GM03348 (cell line): Measurements from ENCODE around the gene ZNF10.

Experiments
- DNase-seq: peaks from one replicate; pipeline ENCODE4 v3.0.0; 2012; ENCODE audit warnings: low spot score

The ZNF10 gene

DNA sequence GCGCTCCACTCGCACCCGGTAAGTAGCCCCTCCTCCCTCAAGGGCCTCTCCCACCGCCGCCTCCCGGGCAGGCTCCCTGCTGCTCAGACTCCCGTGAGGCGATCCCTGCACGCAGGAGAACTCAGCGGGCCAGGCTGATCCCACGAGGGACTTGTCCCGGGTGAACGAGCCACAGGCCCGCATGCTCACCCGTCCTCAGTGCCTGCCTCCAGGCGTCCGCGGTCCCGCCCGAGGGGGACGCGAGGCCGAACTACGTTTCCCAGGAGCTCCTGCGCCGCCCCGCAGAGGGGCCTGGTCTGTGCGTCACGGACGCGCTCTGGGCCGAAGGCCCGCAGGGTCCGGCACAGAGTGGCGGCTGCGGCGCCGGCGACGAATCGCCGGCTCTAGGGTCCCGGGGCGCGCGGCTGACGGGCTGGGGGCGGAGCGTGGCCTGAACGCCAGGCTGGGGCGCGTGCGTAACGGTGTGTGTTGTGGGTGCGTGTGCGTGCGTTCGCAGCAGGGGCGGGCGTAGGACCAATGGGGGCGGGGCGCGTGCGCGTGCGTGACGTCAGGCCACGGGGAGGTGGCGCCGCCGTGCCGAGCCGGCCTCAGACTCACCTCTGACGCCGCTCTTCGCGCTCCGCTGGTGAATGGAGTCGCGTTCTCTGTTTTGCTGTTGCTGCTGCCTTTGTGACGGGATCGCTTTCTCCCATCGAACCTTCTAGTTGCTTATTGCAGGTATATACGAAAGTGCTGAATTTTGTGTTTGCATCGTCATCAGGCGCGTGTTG lies at the start of gene ZNF10, which contains the start of gene ZNF891:
ZNF10 (plus strand) TSS at position 590 of the 770 bp plus-strand sequence. CDS start 13,866 bp downstream, outside the sequence.
ZNF891 (minus strand) TSS at position 237 of the 770 bp plus-strand sequence. CDS start 8,356 bp downstream, outside the sequence.
- peak; percentile 97 for DNase-seq

DNA sequence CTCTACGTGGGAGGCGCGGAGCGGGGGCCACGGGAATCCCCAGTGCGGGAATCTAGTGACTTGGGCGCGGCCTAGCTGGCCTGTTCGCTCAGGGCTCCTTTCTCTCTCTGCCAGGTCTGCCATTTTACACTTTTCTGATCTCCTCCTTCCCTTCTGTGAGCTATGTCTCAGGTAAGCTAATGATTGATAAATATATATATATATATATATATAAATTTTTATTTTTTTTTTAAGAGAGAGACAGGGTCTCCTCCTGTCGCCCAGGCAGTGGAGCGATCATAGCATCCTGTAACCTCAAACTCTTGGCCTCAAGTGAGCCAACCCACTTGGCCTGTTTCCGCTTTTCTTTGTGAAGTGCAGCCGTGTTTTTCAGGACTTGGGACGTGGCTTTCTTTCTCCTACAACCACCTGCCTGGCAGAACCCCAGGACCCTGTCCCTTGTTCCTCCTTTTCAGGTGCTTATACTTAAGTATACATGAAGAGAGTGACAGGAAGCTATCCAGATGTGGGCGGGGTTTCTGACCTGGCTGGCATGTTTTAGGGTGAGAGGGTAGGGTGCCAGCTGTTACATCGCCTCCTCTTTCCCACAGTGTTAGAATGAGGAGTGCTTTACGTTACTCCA lies 49.2 kb upstream of the ZNF10 start:
- DNase-seq, result no peak

DNA sequence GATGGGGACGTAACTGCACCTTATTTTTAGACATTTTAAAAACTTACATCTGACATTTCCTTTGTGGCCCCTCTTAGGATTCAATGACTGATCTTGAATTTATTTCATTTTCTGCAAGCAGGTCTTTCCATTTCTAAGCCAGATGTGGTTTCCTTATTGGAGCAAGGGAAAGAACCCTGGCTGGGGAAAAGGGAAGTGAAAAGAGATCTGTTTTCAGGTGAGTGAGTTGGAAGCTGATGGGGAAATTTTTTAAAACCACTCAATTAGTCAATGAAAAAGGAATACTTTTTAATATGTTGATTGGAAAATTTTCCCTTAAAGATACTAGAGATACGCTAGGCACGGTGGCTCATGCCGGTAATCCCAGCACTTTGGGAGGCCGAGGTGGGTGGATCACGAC lies 47.1 kb upstream of the ZNF10 start:
- no peak for DNase-seq

DNA sequence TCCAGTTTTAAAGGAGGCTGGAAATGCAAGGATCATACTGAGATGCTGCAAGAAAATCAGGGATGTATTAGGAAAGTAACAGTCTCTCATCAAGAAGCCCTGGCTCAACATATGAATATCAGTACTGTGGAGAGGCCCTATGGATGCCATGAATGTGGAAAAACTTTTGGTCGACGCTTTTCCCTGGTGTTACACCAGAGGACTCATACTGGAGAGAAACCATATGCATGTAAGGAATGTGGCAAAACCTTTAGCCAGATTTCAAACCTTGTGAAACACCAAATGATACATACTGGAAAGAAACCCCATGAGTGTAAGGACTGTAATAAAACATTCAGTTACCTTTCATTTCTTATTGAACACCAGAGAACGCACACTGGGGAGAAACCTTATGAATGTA lies 24.8 kb upstream of the ZNF10 start:
- no peak for DNase-seq

DNA sequence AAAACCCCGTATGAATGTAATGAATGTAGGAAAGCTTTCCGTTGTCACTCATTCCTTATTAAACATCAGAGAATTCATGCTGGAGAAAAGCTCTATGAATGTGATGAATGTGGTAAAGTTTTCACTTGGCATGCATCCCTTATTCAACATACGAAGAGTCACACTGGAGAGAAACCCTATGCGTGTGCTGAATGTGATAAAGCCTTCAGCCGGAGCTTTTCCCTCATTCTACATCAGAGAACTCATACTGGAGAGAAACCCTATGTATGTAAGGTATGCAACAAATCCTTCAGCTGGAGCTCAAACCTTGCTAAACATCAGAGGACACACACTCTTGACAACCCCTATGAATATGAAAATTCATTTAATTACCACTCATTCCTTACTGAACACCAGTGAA lies 24.2 kb upstream of the ZNF10 start:
- no peak for DNase-seq

DNA sequence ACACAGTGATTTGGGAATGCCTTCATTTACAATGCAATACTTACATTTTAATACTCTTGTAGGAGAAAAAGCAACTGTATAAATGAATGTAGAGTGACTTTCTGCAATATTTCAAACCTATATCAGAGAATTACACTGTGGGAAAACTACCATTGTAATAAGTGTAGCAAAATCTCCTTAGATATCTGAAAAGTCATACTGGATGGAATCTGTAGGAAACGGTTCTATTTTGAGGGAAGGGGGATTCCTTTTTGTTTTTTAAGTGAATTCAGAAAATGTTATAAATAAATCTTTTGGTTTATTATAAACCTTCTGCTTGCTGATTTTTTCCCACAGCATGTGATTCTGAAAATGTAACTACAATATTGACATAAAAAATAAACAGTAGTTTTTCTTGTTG lies 23.3 kb upstream of the ZNF10 start:
- no peak for DNase-seq

DNA sequence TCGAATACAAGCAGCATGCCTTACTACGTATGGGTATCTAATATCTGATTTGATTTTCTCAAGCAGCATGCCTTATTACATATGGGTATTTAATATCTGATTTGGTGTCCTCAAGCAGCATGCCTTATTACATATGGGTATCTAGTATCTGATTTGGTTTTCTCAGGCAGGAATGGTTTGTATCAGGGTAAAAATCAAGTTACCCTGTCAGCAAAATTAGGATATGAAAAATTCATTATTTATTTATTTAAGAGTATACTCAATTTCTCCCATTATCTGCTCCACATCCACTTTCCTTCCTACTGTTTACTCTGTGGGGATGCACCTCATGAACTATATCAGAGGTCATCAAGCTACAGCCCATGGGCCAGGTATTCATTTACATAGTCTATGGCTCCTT lies 22.3 kb upstream of the ZNF10 start:
- no peak for DNase-seq

DNA sequence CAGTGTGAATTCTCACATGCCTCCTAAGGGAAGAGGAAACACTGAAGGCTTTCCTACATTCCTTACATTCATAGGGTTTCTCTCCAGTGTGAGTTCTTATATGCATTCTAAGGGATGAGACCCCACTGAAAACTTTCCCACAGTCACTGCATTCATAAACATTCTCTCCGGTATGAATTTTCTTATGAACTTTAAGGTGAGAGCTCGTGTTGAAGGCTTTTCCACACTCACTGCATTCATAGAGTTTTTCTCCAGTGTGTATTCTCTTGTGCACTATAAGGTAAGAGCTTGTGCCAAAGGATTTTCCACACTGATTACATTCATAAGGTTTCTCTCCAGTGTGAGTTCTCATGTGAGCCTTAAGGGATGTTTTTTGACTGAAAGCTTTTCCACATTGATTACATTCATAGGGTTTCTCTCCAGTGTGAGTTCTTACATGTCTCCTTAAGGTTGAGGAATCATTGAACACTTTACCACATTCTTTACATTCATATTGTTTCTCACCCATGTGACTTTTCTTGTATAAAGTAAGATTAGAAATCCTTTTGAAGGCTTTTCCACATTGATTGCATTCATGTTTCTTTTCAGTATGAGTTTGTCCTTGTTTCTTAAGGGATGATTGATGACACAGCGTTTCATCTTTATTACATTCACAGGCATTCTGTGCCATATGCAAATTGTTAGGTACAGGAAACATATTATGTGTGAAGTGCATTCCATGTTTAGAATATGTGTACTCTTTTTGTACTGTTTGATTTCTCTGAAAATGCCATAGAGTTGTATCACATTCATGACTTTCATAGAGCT lies 9.8 kb upstream of the ZNF10 start:
- DNase-seq, result no peak

DNA sequence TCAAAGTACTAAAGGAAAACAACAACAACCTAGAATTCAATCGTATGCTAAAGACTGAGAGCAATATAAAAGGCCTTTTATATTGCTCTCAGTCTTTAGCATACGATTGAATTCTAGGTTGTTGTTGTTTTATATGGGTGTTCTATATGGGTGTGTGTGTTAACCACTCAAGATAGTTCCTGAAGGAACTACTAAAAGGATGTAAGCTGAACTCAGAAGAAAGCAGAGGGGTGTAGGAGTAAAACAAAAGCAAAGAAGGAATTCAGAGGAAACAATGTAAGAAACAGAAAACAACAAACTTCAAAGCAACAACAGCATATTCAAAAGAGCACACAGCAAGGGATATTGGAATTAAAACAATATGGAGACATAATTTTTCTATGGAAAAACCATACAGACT lies 5.8 kb upstream of the ZNF10 start:
- DNase-seq, result no peak

DNA sequence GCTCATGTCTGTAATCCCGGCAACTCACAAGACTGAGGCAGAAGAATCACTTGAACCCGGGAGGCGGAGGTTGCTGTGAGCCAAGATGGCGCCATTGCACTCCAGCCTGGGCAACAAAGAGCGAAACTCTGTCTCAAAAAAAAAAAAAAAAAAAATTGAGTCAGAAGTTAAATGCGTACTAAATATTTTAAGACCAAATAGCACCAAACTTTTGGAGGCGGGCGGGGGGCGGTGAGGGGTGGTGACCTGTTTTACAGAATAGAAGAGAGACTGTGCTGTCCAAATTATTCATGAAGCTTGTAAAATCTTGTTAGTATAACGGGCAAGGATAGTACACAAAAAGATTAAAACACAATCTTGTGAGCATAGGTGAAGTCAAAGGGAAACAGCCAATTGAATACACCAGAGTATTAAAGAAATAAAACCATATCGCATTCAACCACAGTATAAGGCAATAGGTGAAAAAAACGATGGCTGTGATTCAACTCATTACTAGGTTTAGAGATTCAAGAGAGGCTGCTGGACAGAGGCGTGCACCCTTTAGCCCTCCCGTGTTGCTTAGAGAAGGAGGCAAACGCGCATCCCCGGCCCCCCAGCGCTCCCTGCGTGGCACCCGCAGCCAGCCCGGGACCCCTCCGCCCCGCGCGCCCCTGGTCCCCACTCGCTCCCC lies 924 bp upstream of the ZNF10 start:
- DNase-seq, result no peak

DNA sequence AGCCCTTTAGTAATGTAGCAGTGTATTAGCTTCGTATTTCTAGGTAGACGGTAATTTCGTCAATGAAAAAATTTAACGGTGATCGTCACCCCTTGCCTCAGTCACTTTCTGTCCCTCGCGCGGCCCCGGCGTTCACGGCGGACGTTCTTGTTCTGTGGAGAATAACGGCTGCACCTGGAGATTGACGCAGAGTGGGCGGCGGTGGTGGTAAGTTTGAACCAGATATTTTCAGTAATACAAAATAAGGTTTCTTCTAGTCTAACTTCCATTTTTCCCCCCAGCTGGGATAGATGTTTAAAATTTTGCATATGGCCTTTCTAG lies 341 bp downstream of the ZNF10 start:
- no peak for DNase-seq

DNA sequence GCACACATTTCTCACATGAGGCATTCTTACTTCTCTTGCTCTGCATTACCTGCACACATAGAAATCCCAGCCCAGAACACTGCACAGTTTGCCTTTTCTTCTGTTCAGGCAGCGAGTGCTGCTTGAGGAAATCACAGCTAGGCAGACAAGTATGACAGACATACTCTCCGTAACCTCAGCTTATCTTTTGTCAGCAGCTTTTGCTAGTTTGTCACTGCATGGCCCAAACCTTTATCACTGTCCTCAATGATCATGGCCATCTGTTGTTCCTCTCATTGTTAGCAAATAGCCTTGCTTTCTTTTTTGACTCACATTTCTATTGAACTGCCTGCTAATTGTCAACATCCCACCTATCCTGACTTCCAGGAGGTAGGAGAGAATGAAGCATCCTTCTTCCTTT lies 5.3 kb downstream of the ZNF10 start:
- no peak for DNase-seq

DNA sequence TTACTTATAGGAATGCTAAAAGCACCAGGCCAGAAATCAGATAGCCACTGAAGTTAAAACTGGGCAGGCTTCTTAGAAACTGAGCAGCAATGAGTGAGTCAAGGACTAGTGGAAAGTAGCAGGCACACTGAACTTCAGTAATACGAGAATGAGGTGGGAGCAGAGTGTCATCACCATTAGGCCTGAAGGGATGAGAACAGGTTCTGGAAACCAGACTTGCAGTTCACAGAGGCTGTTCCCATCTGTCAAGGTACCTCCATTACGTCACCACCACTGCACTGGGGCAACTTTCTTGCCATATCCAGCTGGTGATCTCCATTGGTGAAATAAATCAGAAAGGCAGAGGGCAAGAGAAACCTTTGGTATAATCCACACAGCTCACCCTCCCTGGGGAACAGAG lies 15.6 kb downstream of the ZNF10 start:
- no peak for DNase-seq

DNA sequence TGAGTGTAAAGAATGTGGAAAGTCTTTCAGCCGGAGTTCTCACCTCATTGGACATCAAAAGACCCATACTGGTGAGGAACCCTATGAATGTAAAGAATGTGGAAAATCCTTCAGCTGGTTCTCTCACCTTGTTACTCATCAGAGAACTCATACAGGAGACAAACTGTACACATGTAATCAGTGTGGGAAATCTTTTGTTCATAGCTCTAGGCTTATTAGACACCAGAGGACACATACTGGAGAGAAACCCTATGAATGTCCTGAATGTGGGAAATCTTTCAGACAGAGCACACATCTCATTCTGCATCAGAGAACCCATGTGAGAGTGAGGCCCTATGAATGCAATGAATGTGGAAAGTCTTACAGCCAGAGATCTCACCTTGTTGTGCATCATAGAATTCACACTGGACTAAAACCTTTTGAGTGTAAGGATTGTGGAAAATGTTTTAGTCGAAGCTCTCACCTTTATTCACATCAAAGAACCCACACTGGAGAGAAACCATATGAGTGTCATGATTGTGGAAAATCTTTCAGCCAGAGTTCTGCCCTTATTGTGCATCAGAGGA lies 25.8 kb downstream of the ZNF10 start:
- DNase-seq, result no peak

DNA sequence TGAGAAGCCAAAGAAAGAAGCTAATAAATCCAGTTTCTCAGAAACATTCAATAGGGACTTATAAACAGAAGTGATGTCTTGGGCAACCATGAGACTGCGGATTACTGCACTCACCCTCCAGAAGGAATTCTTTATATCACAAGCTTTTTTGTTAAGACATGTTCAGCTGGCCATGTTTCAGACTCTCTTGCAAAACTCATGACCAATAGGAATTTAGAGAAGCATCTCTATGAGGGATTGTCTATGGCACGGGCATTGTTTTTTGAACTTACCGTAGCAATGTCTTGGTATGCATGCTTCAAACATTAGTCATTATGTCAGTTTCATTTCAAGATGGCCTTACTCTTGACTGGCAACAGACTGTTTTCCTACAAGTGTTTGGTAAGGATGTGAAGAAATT lies 35.3 kb downstream of the ZNF10 start:
- DNase-seq, result no peak

DNA sequence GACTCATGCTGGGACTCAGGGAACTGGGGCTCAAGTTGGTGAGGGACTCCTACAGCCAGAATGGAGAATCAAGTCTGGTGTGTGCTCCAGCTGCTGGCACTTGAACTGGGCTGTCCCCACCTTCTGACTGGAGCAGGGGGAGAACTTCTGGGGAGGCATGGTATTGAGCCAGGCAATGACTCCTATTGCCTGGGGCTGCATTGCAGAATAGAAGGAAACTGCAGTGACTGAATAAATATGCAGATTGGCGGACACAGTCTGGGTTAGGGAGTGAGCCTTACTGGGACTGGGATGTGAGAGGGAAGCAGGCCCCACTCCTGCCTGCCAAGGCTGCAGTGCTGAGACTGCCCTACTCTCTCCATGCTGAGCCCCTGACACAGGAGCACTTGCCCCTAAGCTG lies 42.1 kb downstream of the ZNF10 start:
- no peak for DNase-seq

DNA sequence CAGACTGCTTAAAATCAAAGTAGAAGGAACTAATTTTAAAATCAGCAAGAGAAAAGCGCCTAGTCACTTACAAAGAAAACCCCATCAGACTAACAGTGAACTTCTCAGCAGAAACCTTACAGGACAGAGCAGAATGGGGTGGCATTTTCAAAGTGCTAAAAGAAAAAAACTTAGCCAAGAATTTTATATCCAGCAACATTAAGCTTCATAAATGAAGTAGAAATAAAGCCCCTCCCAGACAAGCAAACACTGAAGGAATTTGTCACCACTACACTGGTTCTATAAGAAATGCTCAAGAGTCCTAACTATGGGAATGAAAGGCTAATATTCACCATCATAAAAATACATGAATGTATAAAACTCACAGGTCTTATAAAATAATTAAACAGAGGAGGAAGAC lies 44.5 kb downstream of the ZNF10 start:
- DNase-seq, result no peak

DNA sequence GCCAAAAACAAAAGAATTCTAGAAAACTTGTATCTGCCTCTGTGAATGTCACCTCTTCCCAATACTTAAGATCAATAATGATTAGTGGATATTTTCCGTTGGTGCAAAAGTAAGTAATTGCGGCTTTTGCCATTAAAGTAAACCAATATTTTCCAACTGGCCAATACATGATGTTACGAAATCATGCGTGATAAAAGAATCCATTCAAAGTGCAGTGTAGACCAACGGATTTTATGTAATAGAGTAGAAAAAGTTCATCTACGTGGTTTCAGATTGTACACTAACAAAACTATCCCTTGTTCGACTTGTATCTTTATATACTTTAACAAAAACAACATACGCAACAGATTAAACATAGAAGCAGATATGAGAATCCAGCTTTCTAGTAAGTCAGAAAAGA lies 50.2 kb downstream of the ZNF10 start:
- no peak for DNase-seq

DNA sequence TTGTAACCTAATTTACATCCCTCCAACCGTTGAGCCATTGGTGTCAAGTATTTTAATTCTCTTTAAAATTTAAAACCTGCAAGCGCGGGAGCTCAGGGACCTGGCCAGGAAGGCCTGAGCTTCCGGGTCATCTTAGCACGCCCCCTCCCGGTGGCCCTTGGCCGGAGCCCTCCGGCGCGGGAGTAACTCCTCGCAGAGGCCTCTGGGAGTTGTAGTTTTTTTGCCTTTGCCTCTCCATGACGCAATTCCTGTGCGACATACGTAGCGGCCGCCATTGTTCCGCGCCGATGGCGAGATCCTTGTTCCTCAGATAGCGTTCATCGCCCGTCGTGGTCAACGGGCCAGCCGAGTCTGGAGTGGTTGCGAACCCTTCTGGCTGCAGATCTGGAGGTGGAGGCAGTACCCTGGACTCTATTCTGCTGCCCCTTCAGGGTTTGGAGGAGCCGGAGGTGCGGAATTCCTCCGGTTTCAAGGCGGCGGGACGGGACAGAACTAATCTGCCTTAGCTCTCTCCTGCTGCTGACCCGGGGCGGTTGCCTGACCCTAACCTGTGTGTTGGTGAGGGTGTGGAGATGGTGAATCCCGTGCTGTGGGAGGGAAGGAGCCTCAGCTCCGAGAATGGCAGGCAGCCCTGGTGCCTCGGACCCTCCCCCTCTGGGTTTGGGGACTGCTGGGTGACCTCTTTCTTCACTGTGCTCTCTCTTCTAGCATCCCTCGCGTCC lies 51.0 kb downstream of the ZNF10 start, which contains the start of gene ZNF268:
ZNF268 (plus strand) TSS at position 258 of the 722 bp plus-strand sequence. CDS start 503 bp downstream, outside the sequence.
- DNase-seq, result peak; percentile 96

DNA sequence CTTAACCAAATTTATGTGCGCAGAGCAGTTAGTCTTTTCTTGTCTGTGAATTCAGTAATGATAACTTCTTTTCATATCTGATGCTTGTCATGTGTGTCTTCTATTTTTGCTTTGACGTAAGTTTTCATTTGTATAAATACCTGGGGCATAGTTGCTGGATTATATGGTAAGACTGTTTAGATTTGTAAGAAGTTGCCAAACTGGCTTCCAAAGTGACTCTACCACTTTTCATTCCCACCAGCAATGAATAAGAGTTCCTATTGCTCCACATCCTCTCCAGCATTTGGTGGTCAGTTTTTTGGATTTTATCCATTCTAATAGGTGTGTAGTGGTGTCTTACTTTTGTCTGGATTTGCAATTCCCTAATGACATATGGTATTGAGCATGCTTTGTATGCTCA lies 59.7 kb downstream of the ZNF10 start:
- DNase-seq, result no peak

DNA sequence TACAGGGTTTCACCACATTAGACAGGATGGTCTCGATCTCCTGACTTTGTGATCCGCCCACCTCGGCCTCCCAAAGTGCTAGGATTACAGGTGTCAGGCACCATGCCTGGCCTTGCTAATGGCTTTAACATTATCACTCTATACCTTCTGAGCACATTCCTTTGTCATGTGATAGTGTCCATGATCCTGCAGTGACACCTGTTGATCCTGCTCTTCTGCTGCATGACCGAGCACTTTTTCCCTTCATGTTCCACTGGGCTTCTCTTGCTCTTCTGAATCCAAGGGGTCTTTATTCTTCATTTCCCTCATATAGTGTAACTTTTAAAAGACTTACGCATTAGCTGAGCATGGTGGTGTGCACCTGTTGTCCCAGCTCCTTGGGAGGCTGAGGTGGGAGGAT lies 62.4 kb downstream of the ZNF10 start:
- DNase-seq, result no peak
